Iris pigment epithelial cell (primary cell): ENCODE measurements around the gene GPR37L1.
"Not testable (repeated sequence)": the region's sequence is repeated elsewhere in the genome, so short reads cannot be mapped to it uniquely, and the experiment has no call there.

Experiments used
- DNase-seq: peaks from one replicate; pipeline ENCODE4 v3.0.0-alpha.2; 2011; ENCODE audit warnings: low read depth

The GPR37L1 gene

GRCh38 chr1:202134645-202135172 lies 12.0 kb downstream of the GPR37L1 start:
- DNase-seq, result no peak

GRCh38 chr1:202135221-202135721 lies 12.6 kb downstream of the GPR37L1 start:
- peak; percentile 54 for DNase-seq

DNA sequence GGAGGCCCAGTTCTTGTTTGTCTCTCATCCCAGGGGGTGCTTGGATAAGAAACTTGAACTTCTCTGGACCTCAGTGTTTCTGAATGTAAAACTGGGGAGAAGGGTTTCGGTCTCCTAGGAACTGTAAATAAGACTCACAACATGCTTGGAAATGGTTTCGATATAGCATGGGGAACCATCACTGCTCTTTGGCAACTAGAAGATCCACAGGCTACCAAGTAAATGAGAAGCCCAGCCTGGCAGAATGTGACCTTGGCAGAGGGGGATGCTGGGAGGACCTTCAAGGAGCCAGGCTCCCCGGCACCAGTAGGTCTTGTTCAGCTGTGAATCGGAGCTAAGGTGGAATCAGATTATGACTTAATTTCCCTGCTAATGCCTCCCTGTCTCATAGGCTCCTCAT lies 18.1 kb downstream of the GPR37L1 start:
- DNase-seq, result no peak

DNA sequence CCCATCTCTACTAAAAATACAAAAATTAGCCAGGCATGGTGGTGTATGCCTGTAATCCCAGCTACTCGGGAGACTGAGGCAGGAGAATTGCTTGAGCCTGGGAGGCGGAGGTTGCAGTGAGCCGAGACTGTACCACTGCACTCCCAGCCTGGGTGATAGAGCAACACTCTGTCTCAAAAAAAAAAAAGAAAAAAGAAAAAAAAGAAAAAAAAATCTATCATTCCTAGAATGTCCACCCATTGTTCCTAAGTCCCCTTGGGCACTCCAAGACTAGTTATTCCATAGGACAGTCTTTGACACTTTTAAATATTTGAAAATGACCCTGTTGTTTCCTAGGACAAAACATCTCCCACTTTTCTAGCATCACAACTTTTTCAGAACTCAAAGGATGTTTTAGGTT lies 18.8 kb downstream of the GPR37L1 start:
- not testable (repeated sequence) for DNase-seq

DNA sequence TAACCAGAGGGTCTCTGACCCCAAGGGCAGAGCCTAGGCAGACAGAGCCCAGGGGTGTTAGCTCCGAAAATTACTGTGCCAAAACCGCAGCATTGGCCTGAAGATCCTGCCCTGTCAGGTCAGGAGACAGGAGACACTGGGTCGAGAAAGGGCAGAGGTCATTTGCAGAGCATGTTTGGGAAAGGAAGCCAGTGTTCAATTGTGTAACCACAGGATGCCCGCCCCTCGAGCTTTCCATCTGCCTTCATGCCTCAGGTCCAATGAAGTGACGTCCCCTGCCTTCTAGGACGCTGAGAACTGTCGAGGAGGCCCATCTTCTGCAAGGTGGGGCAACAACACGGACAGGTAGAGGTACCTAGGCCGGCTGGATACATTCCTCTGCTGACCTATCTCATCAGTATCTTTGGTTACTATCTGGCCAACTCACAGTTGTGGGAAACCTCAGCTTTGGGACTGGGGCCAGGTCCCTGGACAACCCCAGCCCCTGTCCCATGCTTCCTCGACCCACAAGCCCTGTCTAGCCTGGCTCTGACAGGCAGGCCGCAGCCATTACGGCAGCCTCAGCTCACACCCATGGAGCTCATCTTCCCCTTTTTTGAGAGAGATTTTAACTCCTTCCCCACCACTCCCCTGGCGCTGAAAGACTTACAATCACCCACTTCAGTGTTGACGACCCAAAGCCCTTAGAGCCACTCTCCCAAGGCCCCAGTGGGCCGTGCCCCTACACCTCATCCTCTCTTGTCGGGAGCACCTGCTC lies 20.5 kb downstream of the GPR37L1 start:
- peak; percentile 23 for DNase-seq

GRCh38 chr1:202143768-202144401 lies 21.2 kb downstream of the GPR37L1 start:
- peak; percentile 20 for DNase-seq

DNA sequence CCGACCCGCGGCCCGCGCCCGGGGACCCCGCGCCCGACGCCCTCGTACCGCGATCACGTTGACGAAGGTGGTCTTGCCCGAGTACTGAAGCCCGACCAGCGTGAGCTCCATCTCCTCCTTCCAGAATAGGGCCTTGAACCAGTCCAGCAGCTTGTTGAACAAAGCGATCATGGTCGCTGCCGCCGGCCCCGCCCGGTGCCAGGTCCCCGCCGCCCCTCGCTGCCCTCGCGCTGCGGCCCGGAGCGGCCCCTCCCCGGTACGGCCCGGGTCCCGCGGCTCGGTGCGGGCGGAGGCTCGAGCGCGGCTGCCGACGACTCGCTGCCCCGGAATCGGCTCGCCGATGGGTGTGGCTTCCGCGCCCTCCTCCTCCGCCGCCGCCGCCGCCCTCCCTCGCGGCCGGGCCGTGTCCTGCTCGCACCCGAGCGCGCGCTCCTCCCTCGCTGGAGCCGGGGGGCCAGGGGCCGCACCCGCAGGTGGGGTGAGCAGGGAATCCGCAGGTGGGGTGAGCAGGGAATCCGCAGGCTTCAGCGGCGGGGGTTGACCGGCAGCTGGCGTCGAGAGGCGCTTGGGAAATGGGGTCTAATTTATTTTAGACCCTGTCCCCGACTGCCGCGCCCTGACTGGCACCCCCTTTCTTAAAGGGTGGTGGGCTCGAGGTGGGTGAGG lies 21.8 kb downstream of the GPR37L1 start, which contains the start of gene ARL8A:
TSS of gene ARL8A (minus strand) at position 336 of the 666 bp plus-strand sequence. CDS start at position 171, 165 bp downstream.
- DNase-seq, result peak; percentile 45

GRCh38 chr1:202145068-202145743 lies 22.5 kb downstream of the GPR37L1 start:
- no peak for DNase-seq

GRCh38 chr1:202145744-202146140 lies 23.0 kb downstream of the GPR37L1 start:
- DNase-seq, result not testable (repeated sequence)

- no peak for DNase-seq
These were observed 23.6 kb downstream of the GPR37L1 start for GRCh38 chr1:202146279-202146678.

- no peak for DNase-seq
These were observed 24.3 kb downstream of the GPR37L1 start for GRCh38 chr1:202146993-202147392.

GRCh38 chr1:202148391-202148790 lies 25.7 kb downstream of the GPR37L1 start:
- no peak for DNase-seq

DNA sequence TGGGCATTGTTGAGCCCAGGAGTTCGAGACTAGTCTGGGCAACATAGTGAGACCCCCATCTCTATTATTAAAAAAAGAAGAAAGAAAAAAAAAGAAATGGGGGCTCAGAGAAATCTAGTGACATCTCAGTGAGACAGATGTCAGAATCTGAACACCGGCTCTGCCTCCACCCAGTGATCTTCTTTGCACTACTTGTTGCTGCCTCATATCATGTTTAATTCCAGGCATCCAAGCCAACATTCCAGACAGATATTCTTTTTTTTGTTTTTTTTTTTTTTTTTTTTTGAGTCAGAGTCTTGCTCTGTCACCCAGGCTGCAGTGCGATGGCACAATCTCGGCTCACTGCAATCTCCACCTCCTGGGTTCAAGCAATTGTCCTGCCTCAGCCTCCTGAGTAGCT lies 26.8 kb downstream of the GPR37L1 start:
- no peak for DNase-seq

DNA sequence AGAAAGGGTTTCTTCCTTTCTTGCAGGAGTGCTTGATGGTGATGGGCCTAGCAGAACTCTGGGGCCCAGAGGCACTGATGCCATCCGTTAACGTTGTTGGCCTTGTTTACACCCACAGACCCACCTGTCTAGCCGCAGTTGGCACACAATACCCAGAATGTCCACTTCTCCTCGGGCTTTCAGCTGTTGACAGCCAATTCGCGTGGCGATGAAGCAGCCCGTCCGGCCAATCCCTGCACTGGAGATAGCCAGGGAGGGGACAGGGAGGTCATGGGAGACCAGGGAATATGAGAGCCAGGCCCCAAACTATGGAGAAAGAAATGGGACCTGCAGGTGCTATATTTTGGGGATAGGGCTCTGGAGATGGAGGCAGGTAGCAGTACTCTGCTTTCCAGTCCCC lies 27.5 kb downstream of the GPR37L1 start:
- DNase-seq, result no peak

DNA sequence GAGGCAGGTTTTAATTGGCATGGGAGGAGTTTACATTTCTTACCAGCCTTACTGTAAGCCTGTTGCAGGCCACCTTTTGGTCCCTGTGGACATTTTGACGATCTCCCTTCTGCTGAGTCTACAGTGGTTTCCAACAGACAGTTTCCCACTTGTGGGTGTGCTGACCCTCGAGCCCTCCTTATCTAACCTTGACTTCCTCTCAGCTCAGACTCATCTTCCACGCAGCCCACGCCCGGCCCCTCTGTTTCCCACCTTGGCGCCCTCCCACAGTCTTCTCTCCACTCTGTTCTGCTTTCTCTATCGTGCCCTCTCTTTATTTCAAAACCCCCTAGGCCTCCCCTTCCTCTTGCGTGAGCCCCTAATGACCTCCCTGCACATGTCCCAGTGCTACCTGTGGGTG lies 27.9 kb downstream of the GPR37L1 start:
- DNase-seq, result no peak

DNA sequence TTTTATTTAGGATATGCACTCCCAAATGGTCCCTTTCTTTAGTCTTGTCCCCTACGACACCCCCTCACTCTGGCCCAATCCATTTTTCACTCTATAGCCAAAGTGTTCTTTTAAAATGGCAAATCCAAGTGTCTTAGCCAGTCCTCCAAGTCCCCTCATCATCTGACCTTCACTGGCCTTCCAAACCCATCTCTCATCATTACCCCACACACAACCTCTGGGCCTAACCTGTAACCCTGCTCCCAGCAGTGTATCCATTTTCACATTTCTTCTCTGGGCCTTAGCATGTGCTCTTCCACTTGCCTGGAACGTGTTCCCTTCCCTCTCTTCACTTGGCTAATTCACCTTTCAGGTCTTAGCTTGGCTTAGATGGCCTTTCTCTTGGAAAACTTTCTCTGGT lies 28.3 kb downstream of the GPR37L1 start:
- no peak for DNase-seq

DNA sequence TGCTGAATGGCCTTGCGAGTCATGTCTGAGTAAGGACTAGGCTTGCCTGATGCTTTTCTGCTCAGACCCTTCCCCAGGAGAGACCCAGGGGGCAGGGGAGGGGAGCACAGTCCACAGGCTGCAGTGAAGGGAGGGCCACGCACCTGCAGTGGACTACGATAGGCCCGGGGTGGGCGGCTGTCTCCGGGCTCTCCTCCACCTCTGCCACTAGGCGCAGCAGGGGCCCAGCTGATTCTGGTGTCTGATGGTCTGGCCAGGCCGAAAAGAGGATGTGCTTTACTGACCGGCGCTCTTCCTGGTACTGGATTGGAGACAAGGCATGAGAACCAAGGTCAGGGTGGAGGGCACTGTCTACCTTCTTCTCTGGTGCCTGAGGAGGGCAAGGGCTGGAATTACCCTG lies 29.7 kb downstream of the GPR37L1 start:
- DNase-seq, result no peak

DNA sequence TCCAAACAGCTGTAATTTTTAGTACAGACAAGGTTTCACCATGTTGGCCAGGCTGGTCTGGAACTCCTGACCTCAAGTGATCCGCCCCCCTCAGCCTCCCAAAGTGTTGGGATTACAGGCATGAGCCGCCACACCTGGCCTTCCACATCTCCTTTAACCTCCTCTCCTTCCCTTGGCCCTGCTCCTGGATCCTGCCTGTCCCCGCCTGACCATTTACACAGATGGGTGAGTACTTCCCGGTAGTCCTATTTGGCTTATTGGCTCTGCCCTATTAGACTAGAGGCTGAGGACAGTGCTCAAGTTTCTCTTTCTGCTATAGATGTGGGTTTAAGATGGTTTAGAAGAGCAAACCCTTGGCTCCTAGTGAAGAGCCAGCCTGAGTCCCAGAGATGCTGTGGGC lies 30.6 kb downstream of the GPR37L1 start:
- DNase-seq, result no peak

GRCh38 chr1:202154148-202154765 lies 31.5 kb downstream of the GPR37L1 start:
- DNase-seq, result no peak

DNA sequence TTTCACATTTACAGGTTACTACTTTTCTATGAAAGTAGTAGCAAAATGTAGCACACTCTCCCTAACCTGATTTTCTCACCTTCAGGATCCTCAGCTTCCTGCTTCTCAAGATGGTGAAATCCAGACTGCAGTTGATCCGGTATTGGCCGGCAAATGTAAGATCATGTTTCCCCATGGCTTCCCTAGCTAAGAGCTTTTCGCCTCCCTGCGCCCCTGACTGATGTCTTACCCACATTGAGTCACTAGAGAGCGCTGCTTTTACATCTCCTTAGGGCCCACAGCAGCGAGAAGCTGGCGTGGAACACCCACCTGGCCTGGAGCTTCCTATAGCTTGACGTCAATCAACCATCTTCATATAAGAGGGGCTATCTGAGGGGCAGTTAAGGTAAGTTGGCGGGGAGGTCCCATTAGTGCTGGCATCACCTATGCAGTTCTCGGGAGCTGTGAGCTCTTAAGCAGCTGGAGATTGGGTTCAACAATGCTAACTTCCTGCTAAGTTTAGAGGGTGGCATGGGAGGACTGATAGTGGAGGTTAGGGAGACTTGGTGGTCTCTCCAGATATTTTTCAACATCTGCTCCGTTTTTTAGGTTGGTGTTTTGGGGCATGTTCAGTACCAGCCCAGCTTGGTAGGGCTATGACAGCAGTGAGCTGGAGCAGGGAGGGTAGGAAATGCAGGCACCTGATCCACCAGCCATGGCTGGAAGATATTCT lies 32.2 kb downstream of the GPR37L1 start:
- DNase-seq, result peak; percentile 93

- peak; percentile 28 for DNase-seq
These were observed 32.8 kb downstream of the GPR37L1 start for GRCh38 chr1:202155478-202156021.
